Activated naive CD4-positive, alpha-beta T cell treated with anti-CD3 and anti-CD28 coated beads, Interleukin-2, amount 50 U/mL, for 24 hours (primary cell): ENCODE measurements around the gene CNTN2.

Experiments used
- H3K27ac Mint-ChIP-seq: one replicate; pipeline ENCODE4 v1.8.0; 2021; ENCODE audit warnings: mild to moderate bottlenecking, mixed read lengths
- H3K27me3 Mint-ChIP-seq: one replicate; pipeline ENCODE4 v1.8.0; 2021; ENCODE audit warnings: mixed read lengths
- H3K36me3 Mint-ChIP-seq: one replicate; pipeline ENCODE4 v1.8.0; 2021; ENCODE audit warnings: mixed read lengths
- H3K4me1 Mint-ChIP-seq: one replicate; pipeline ENCODE4 v1.8.0; 2021; ENCODE audit warnings: mixed read lengths
- H3K4me3 Mint-ChIP-seq: one replicate; pipeline ENCODE4 v1.8.0; 2021; ENCODE audit warnings: mild to moderate bottlenecking, mixed read lengths
- H3K9me3 Mint-ChIP-seq: one replicate; pipeline ENCODE4 v1.8.0; 2021; ENCODE audit warnings: mixed read lengths

Gene CNTN2

DNA sequence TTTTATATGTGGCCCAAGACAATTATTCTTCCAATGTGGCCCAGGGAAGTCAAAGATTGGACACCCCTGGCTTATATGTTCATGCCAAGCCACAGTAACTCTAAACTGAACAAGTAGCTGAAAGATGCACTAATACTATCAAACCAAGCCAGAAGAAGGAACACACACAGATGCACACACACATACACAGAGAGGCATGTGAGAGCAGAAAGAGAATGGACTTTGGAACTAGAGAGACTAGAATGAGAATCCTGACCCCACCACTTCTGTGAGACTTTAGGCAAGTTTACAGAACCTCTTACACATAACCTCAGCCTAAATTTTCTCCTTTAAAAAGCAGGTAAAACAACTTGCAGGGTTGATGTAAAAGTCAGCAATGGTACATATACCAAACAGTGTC is 52.4 kb downstream of the CNTN2 start:
- Mint-ChIP-seq H3K27ac (no peak overlapping the region), H3K9me3 (no peaks in the 10 kb centered on the region), H3K4me1 (no peaks in the 10 kb centered on the region), H3K36me3 (peaks cover 19% of the 10 kb centered on the region), H3K4me3 (no peak overlapping the region), H3K27me3 (no peaks in the 10 kb centered on the region)

DNA sequence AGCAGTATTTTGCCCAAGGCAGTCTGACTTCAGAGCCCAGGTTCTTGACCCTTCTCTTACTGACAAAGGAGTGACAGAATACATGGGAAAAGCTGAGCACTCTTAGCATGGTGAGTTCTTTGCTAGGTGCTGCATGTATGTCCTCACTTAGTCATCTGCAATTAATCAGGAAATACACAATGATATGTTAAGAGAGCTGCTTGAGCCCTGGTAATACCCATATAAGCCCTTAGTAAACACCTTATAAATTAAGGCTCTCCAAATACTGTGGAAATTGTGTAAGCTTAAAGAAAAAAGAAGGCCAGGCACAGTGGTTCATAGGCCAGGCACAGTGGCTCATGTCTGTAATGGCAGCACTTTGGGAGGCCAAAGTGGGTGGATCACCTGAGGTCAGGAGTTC is 55.2 kb downstream of the CNTN2 start:
- no peaks in the 10 kb centered on the region for H3K9me3 Mint-ChIP-seq
- H3K4me1 Mint-ChIP-seq = no peaks in the 10 kb centered on the region
- no peaks in the 10 kb centered on the region for H3K27me3 Mint-ChIP-seq
- H3K36me3 Mint-ChIP-seq = peaks cover 21% of the 10 kb centered on the region
- H3K4me3 Mint-ChIP-seq = no peak overlapping the region
- no peak overlapping the region for H3K27ac Mint-ChIP-seq

DNA sequence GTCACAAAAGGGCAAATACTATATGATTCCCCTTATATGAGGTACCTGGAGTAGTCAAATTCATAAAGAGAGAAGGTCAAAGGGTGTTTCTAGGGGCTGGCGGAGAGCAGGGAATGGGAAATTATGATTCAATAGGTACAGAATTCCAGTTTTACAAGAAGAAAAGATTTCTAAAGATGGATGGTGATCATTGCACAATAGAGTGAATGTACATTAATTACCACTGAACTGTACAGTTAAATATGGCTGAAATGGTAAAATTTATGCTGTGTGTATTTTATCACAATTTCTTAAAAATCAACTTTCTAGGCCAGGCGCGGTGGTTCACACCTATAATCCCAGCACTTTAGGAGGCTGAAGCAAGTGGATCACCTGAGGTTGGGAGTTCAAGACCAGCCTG is 59.4 kb downstream of the CNTN2 start:
- Mint-ChIP-seq H3K27me3 (no peaks in the 10 kb centered on the region), H3K36me3 (peaks cover 23% of the 10 kb centered on the region), H3K4me1 (peaks cover 5% of the 10 kb centered on the region), H3K9me3 (no peaks in the 10 kb centered on the region), H3K4me3 (no peak overlapping the region), H3K27ac (no peak overlapping the region)

DNA sequence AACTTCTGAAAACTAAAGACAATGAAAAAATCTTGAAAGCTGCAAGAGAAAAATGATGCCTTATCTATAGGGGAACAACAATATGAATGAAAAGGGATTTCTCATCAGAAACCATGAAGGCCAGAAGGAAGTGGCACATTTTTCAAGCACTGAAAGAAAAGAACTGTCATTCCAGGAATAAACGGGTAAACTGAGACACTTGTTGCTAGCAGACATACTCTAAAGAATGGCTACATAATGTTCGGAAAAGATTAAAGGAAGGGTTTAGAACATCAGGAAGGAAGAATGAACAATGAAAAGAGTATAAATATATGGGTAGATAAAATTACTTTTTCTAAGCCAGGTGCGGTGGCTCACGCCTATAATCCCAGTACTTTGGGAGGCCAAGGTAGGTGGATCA is 64.3 kb downstream of the CNTN2 start:
- Mint-ChIP-seq H3K27ac (no peak overlapping the region), H3K36me3 (peaks cover 22% of the 10 kb centered on the region), H3K27me3 (no peaks in the 10 kb centered on the region), H3K4me1 (peaks cover 10% of the 10 kb centered on the region), H3K9me3 (no peaks in the 10 kb centered on the region), H3K4me3 (no peak overlapping the region)

GRCh38 chr1:205108464-205108863 is 65.5 kb downstream of the CNTN2 start:
- H3K4me1 Mint-ChIP-seq = peaks cover 10% of the 10 kb centered on the region
- H3K27me3 Mint-ChIP-seq = no peaks in the 10 kb centered on the region
- no peaks in the 10 kb centered on the region for H3K9me3 Mint-ChIP-seq
- peaks cover 21% of the 10 kb centered on the region for H3K36me3 Mint-ChIP-seq
- peak overlapping the region; percentile 73 for H3K27ac Mint-ChIP-seq
- H3K4me3 Mint-ChIP-seq = no peak overlapping the region

DNA sequence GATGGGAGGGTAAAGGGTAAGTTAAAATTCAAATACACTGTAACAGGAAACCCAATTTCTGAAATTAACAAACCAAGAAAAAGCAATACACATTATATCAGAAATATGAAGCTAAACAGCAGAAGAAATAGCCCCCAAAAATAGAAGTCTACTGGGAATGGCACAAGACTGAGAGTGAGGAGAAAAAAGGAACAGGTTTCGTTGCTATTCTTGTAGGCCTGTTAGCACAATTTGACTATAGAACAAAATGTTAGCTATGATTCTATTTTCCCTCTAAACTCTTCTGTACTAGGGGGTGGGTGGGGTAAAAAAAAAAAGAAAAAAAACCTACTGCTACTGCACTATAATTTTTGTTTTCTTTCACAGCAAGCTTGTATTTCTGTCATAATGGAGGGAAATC is 66.3 kb downstream of the CNTN2 start:
- Mint-ChIP-seq H3K27me3 (no peaks in the 10 kb centered on the region), H3K27ac (no peak overlapping the region), H3K9me3 (no peaks in the 10 kb centered on the region), H3K4me3 (no peak overlapping the region), H3K36me3 (peaks cover 20% of the 10 kb centered on the region), H3K4me1 (peaks cover 10% of the 10 kb centered on the region)

GRCh38 chr1:205109711-205110110 is 66.7 kb downstream of the CNTN2 start:
- Mint-ChIP-seq H3K4me1 (peaks cover 10% of the 10 kb centered on the region), H3K27me3 (no peaks in the 10 kb centered on the region), H3K9me3 (no peaks in the 10 kb centered on the region), H3K36me3 (peaks cover 20% of the 10 kb centered on the region), H3K27ac (peak overlapping the region; percentile 59), H3K4me3 (no peak overlapping the region)

- no peak overlapping the region for H3K4me3 Mint-ChIP-seq
- peak overlapping the region; percentile 1 for H3K27ac Mint-ChIP-seq
- H3K4me1 Mint-ChIP-seq = peaks cover 17% of the 10 kb centered on the region
- peaks cover 15% of the 10 kb centered on the region for H3K36me3 Mint-ChIP-seq
- H3K9me3 Mint-ChIP-seq = no peaks in the 10 kb centered on the region
- H3K27me3 Mint-ChIP-seq = no peaks in the 10 kb centered on the region
Measured at GRCh38 chr1:205111354-205111753, 68.3 kb downstream of the CNTN2 start.

GRCh38 chr1:205118752-205119151 is 75.7 kb downstream of the CNTN2 start:
- Mint-ChIP-seq H3K36me3 (peaks cover 5% of the 10 kb centered on the region), H3K27me3 (no peaks in the 10 kb centered on the region), H3K4me1 (peaks cover 60% of the 10 kb centered on the region), H3K27ac (no peak overlapping the region), H3K9me3 (no peaks in the 10 kb centered on the region), H3K4me3 (peak overlapping the region; percentile 23)

DNA sequence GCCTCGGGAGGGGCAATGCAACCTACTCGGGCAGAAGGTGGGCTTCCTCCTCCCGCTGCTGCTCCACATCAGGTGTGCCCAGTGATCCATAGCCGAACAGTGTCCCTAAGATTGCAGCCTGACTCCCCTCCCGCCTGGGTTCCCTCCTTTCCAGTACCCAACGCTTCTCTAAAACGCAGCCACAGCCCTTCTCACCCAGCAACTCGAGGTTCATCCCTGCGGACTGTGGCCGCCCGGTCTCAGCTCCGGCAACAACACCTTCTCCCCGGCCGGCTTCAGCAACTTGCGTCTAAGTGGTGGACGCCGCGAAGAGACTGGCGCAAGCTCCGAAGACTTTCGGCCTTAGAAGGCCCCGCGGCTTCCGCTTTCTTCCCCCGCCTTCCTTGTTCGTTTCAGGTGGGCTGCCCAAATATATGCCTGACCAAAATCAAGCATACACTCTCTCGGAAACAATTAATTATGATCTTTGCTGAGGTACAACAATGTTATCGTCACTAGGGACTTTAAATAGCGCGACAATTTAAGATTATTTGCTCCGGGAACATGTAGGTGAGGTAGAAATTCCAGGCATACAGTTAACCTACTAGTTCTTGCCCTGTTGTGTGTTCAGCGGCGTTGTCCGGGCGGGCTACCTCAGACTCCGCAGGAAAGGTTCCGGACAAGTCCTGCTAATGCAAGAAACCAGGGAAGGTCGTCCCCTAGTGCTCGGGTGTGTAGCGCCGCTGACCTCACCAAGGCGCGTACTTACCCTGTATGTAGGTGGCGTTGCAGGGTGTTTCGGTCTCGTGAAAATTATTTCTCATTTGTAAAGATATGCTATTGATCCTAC is 78.9 kb downstream of the CNTN2 start, which contains the start of gene RBBP5:
RBBP5 (minus strand) TSS at position 319 of the 829 bp plus-strand sequence; CDS start at position 214, 105 bp downstream.
- Mint-ChIP-seq H3K27ac (peak within 1 kb of the TSS; percentile 100), H3K27me3 (no peaks in the 10 kb centered on the region), H3K4me3 (peak within 1 kb of the TSS; percentile 99), H3K4me1 (peaks cover 48% of the 10 kb centered on the region), H3K36me3 (peaks cover 5% of the 10 kb centered on the region), H3K9me3 (no peaks in the 10 kb centered on the region)

- Mint-ChIP-seq H3K4me1 (peaks cover 48% of the 10 kb centered on the region), H3K27me3 (no peaks in the 10 kb centered on the region)
Measured at GRCh38 chr1:205122489-205122882, 79.5 kb downstream of the CNTN2 start.

DNA sequence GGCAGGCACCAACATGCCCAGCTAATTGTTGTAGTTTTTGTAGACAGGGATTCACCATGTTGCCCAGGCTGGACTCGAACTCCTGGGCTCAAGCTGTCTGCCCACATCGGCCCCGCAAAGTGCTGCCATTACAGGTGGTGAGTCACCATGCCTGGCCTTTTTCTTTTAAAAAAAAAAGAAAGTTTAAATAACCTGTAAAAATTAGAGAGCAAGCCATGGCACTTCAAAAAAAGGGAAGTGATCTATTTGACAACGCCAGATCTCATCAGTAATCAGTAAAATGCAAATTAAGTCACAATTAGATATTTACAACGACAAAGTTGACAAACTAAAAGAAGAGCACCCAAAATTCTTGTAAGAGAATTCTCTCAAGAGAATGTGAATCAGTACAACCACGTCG is 81.7 kb downstream of the CNTN2 start:
- H3K4me3 Mint-ChIP-seq = no peak overlapping the region
- peaks cover 2% of the 10 kb centered on the region for H3K36me3 Mint-ChIP-seq
- no peaks in the 10 kb centered on the region for H3K27me3 Mint-ChIP-seq
- H3K27ac Mint-ChIP-seq = no peak overlapping the region
- H3K4me1 Mint-ChIP-seq = peaks cover 35% of the 10 kb centered on the region
- no peaks in the 10 kb centered on the region for H3K9me3 Mint-ChIP-seq

More at GRCh38 chr1:205122489-205122882, 79.5 kb downstream of the CNTN2 start:
- Mint-ChIP-seq H3K27ac (peak overlapping the region; percentile 100), H3K4me3 (peak overlapping the region; percentile 99), H3K9me3 (no peaks in the 10 kb centered on the region), H3K36me3 (peaks cover 5% of the 10 kb centered on the region)

DNA sequence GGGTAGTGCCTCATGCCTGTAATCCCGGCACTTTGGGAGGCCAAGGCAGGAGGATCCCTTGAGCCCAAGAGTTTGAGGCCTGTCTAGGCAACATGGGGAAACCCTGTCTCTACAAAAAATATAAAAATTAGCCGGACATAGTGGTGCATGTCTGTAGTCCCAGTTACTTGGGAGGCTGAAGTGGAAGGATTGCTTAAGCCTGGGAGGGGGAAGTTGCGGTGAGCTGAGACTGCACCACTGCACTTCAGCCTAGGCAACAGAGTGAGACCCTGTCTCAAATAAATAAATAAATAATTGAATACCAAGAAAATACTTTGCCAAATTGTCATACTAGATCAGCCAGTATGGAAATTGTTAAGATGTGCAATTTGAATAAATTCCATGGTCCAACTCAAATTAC is 84.6 kb downstream of the CNTN2 start:
- no peaks in the 10 kb centered on the region for H3K36me3 Mint-ChIP-seq
- H3K27me3 Mint-ChIP-seq = no peaks in the 10 kb centered on the region
- H3K4me3 Mint-ChIP-seq = no peak overlapping the region
- H3K4me1 Mint-ChIP-seq = peaks cover 7% of the 10 kb centered on the region
- no peak overlapping the region for H3K27ac Mint-ChIP-seq
- no peaks in the 10 kb centered on the region for H3K9me3 Mint-ChIP-seq
